Measurements from ENCODE around the gene RGS7. TPM values are rescaled to one million over a fixed set of nuclear protein-coding genes. Genes with fewer than 3 reads are reported as not detected.

RGS7 gene
- total RNA-seq, 1 donor from 2014 or later: 2.5 TPM

- no peak overlapping the region for H3K27ac Mint-ChIP-seq
- no peaks in the 10 kb centered on the region for H3K4me1 Mint-ChIP-seq (ENCODE audit: unreplicated experiment)
- no peaks in the 10 kb centered on the region for H3K36me3 Mint-ChIP-seq
- H3K9me3 Mint-ChIP-seq: no peaks in the 10 kb centered on the region
- DNase-seq (ENCODE audit: extremely low spot score, unreplicated experiment): no peak
- H3K4me3 Mint-ChIP-seq: no peak overlapping the region
- TF ChIP-seq, protein P1, sequence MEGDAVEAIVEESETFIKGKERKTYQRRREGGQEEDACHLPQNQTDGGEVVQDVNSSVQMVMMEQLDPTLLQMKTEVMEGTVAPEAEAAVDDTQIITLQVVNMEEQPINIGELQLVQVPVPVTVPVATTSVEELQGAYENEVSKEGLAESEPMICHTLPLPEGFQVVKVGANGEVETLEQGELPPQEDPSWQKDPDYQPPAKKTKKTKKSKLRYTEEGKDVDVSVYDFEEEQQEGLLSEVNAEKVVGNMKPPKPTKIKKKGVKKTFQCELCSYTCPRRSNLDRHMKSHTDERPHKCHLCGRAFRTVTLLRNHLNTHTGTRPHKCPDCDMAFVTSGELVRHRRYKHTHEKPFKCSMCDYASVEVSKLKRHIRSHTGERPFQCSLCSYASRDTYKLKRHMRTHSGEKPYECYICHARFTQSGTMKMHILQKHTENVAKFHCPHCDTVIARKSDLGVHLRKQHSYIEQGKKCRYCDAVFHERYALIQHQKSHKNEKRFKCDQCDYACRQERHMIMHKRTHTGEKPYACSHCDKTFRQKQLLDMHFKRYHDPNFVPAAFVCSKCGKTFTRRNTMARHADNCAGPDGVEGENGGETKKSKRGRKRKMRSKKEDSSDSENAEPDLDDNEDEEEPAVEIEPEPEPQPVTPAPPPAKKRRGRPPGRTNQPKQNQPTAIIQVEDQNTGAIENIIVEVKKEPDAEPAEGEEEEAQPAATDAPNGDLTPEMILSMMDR (conservative IDR thresholded peaks at IDR 0.05): no peak
- peaks cover 34% of the 10 kb centered on the region for H3K27me3 Mint-ChIP-seq
Observed at GRCh38 chr1:241352401-241352800, 4.6 kb downstream of the RGS7 start.

GRCh38 chr1:241351841-241352240 lies 5.2 kb downstream of the RGS7 start:
- H3K4me1 Mint-ChIP-seq (ENCODE audit: unreplicated experiment): no peaks in the 10 kb centered on the region
- no peak overlapping the region for H3K4me3 Mint-ChIP-seq
- DNase-seq (ENCODE audit: extremely low spot score, unreplicated experiment): no peak
- H3K27me3 Mint-ChIP-seq: peaks cover 36% of the 10 kb centered on the region
- H3K9me3 Mint-ChIP-seq: no peaks in the 10 kb centered on the region
- TF ChIP-seq, protein P1 (conservative IDR thresholded peaks at IDR 0.05): no peak
- no peak overlapping the region for H3K27ac Mint-ChIP-seq
- no peaks in the 10 kb centered on the region for H3K36me3 Mint-ChIP-seq

- H3K4me3 Mint-ChIP-seq: no peak overlapping the region
- TF ChIP-seq, protein P1 (conservative IDR thresholded peaks at IDR 0.05): no peak
- no peak overlapping the region for H3K27ac Mint-ChIP-seq
- no peaks in the 10 kb centered on the region for H3K4me1 Mint-ChIP-seq (ENCODE audit: unreplicated experiment)
- H3K36me3 Mint-ChIP-seq: no peaks in the 10 kb centered on the region
- peaks cover 2% of the 10 kb centered on the region for H3K27me3 Mint-ChIP-seq
- no peak for DNase-seq (ENCODE audit: extremely low spot score, unreplicated experiment)
- no peaks in the 10 kb centered on the region for H3K9me3 Mint-ChIP-seq
Observed at GRCh38 chr1:241343956-241344355, 13.0 kb downstream of the RGS7 start.

- Mint-ChIP-seq H3K36me3 (no peaks in the 10 kb centered on the region), H3K27me3 (no peaks in the 10 kb centered on the region), H3K4me1 (ENCODE audit: unreplicated experiment) (no peaks in the 10 kb centered on the region), H3K4me3 (no peak overlapping the region), H3K27ac (no peak overlapping the region), H3K9me3 (no peaks in the 10 kb centered on the region)
- no peak for DNase-seq (ENCODE audit: extremely low spot score, unreplicated experiment)
- TF ChIP-seq, protein P1 (conservative IDR thresholded peaks at IDR 0.05): no peak
Observed at GRCh38 chr1:241336335-241336734, 20.7 kb downstream of the RGS7 start.

GRCh38 chr1:241332987-241333386 lies 24.0 kb downstream of the RGS7 start:
- Mint-ChIP-seq H3K4me1 (ENCODE audit: unreplicated experiment) (no peaks in the 10 kb centered on the region), H3K27me3 (peaks cover 7% of the 10 kb centered on the region), H3K36me3 (no peaks in the 10 kb centered on the region), H3K9me3 (no peaks in the 10 kb centered on the region), H3K4me3 (no peak overlapping the region), H3K27ac (no peak overlapping the region)
- no peak for DNase-seq (ENCODE audit: extremely low spot score, unreplicated experiment)
- TF ChIP-seq, protein P1 (conservative IDR thresholded peaks at IDR 0.05): no peak

GRCh38 chr1:241332037-241332409 lies 25.0 kb downstream of the RGS7 start:
- Mint-ChIP-seq H3K9me3 (no peaks in the 10 kb centered on the region), H3K27ac (no peak overlapping the region), H3K4me3 (no peak overlapping the region), H3K4me1 (ENCODE audit: unreplicated experiment) (no peaks in the 10 kb centered on the region), H3K27me3 (peaks cover 7% of the 10 kb centered on the region), H3K36me3 (no peaks in the 10 kb centered on the region)
- TF ChIP-seq, protein P1 (conservative IDR thresholded peaks at IDR 0.05): no peak
- DNase-seq (ENCODE audit: extremely low spot score, unreplicated experiment): no peak
